A673 (cell line): ENCODE data around the gene IL20. TPM values are rescaled to one million over a fixed set of nuclear protein-coding genes. Genes with fewer than 3 reads are reported as not detected.

Source experiments
- BruUV-seq: library from RNA; stranded (reverse); fragments of 400-500 nt; replicated peaks from 2 replicates; lab custom pipeline; 2021; lab: Mats Ljungman, UMichigan
- CTCF ChIA-PET: fragments of 300-600 bp; sonication (Branson Sonifier 250); formaldehyde crosslinking; loops from one replicate; lab custom pipeline; 2022; ENCODE audit warnings: antibody characterized with exemption; lab: Charles Lee
- POLR2A ChIA-PET: fragments of 300-600 bp; sonication (Branson Sonifier 250); formaldehyde crosslinking; loops from one replicate; lab custom pipeline; 2022; ENCODE audit warnings: antibody characterized with exemption; ENCODE audit not compliant: low non-redundant PET; lab: Charles Lee
- DNase-seq: peaks from one replicate; pipeline ENCODE4 v3.0.0-alpha.2; 2015; ENCODE audit warnings: low spot score
- H3K27ac ChIP-seq: fragments of 200-600 bp; sonication (generic); 2 replicates; pipeline ENCODE4 v1.5.1; 2016; ENCODE audit warnings: mixed run types, low read depth, mild to moderate bottlenecking, mixed read lengths, antibody characterized with exemption, low read length; ENCODE audit not compliant: poor library complexity, severe bottlenecking
- H3K27me3 ChIP-seq: fragments of 200-600 bp; sonication (generic); replicated peaks from 2 replicates; pipeline ENCODE4 v1.6.1; 2017; ENCODE audit warnings: mixed run types, low read depth, mild to moderate bottlenecking, mixed read lengths, antibody characterized with exemption, low read length; ENCODE audit not compliant: insufficient read depth, poor library complexity
- H3K36me3 ChIP-seq: fragments of 200-600 bp; sonication (generic); 2 replicates; pipeline ENCODE4 v1.6.1; 2016; ENCODE audit warnings: mixed run types, mild to moderate bottlenecking, mixed read lengths, antibody characterized with exemption, low read length; ENCODE audit not compliant: insufficient read depth, poor library complexity, severe bottlenecking
- H3K4me1 ChIP-seq: fragments of 200-600 bp; sonication (generic); 2 replicates; pipeline ENCODE4 v1.6.1; 2017; ENCODE audit warnings: mixed run types, mild to moderate bottlenecking, mixed read lengths, antibody characterized with exemption, low read length; ENCODE audit not compliant: insufficient read depth, poor library complexity, severe bottlenecking
- H3K4me3 ChIP-seq: fragments of 200-600 bp; sonication (generic); 2 replicates; pipeline ENCODE4 v1.5.1; 2016; ENCODE audit warnings: low read depth, mixed run types, mild to moderate bottlenecking, mixed read lengths, low read length; ENCODE audit not compliant: poor library complexity, severe bottlenecking
- H3K9me3 ChIP-seq: fragments of 200-600 bp; sonication (generic); 2 replicates; pipeline ENCODE4 v1.6.1; 2016; ENCODE audit warnings: mixed run types, low read depth, mild to moderate bottlenecking, mixed read lengths, antibody characterized with exemption, low read length; ENCODE audit not compliant: poor library complexity, severe bottlenecking
- CTCF ChIP-seq: fragments of 300-800, 200-600 bp; sonication (generic); conservative IDR thresholded peaks from 2 replicates; pipeline ENCODE4 v1.5.1; 2017; ENCODE audit warnings: low read depth, mild to moderate bottlenecking, antibody characterized with exemption, low read length, moderate library complexity, mixed read lengths
- EZH2 ChIP-seq: fragments of 200-600 bp; sonication (generic); IDR thresholded peaks from 2 replicates; pipeline ENCODE4 v1.6.1; 2017; ENCODE audit warnings: borderline replicate concordance, low read depth, mild to moderate bottlenecking, mixed read lengths, antibody characterized with exemption, low read length; ENCODE audit not compliant: poor library complexity, severe bottlenecking
- intact Hi-C: fragments of 100-400 bp; cut with micrococcal nuclease; formaldehyde crosslinking; loops from one replicate; pipeline ENCODE4 v1.10.0; 2022; ENCODE audit not compliant: unreplicated experiment
- total RNA-seq: library from RNA; stranded (reverse); gene quantifications from 2 replicates; pipeline ENCODE4 v1.2.3, GENCODE V29; 2021

The IL20 gene
- total RNA-seq, 1 experiment from 2014 or later: not detected

- Histone ChIP-seq H3K36me3 (no peaks in the 10 kb centered on the region), H3K4me3 (no peak overlapping the region), H3K27ac (no peak overlapping the region), H3K4me1 (no peaks in the 10 kb centered on the region), H3K9me3 (no peaks in the 10 kb centered on the region), H3K27me3 (no peaks in the 10 kb centered on the region)
- intact Hi-C loops: no loop called here
- ChIA-PET POLR2A (no interaction called here), CTCF (no interaction called here)
- no TSS peak for BruUV-seq
- no peak for DNase-seq
- TF ChIP-seq CTCF: no peak
Measured at GRCh38 chr1:206823727-206824126, 41.7 kb upstream of the IL20 start.

- no peaks in the 10 kb centered on the region for H3K9me3 ChIP-seq
- H3K4me3 ChIP-seq: no peak overlapping the region
- no peaks in the 10 kb centered on the region for H3K27me3 ChIP-seq
- intact Hi-C loops: no loop called here
- ChIA-PET CTCF (no interaction called here), POLR2A (no interaction called here)
- no peaks in the 10 kb centered on the region for H3K4me1 ChIP-seq
- DNase-seq: no peak
- TF ChIP-seq EZH2 (no peak), CTCF (no peak)
- BruUV-seq: no TSS peak
- H3K27ac ChIP-seq: no peak overlapping the region
- H3K36me3 ChIP-seq: no peaks in the 10 kb centered on the region
Measured at GRCh38 chr1:206824331-206824730, 41.1 kb upstream of the IL20 start.

GRCh38 chr1:206826394-206826793 is 39.0 kb upstream of the IL20 start:
- Histone ChIP-seq H3K4me3 (no peak overlapping the region), H3K9me3 (no peaks in the 10 kb centered on the region), H3K27me3 (peaks cover 8% of the 10 kb centered on the region), H3K27ac (no peak overlapping the region), H3K36me3 (no peaks in the 10 kb centered on the region), H3K4me1 (no peaks in the 10 kb centered on the region)
- DNase-seq: no peak
- BruUV-seq: no TSS peak
- TF ChIP-seq EZH2 (no peak), CTCF (no peak)
- CTCF ChIA-PET: no interaction called here
- intact Hi-C loops: no loop called here
- POLR2A ChIA-PET: no interaction called here
